ENCODE data around the gene SFMBT1. TPM values are rescaled to one million over a fixed set of nuclear protein-coding genes. Genes with fewer than 3 reads are reported as not detected.
A peak's percentile ranks its signal among the peaks of the same experiment; 100 is the strongest.

Gene SFMBT1
- total RNA-seq, 2 experiments from 2014 or later = 12.9 to 18.1 TPM

- ChIA-PET POLR2A (interaction anchor here (0.7 to 1.4 kb wide), 5 partner anchors 10 to 75 kb away, joined by 3 to 6 read pairs (median 3); no protein-coding TSS in a partner anchor), CTCF (ENCODE audit: unreplicated experiment) (no interaction called here)
- H3K36me3 ChIP-seq (ENCODE audit: insufficient read depth, low read length) = no peaks in the 10 kb centered on the region
- H3K4me1 ChIP-seq (ENCODE audit: insufficient read depth, low read length, poor library complexity, severe bottlenecking) = peaks cover 9% of the 10 kb centered on the region
- no TSS peak for BruUV-seq (replicated peaks)
- TF ChIP-seq CTCF (conservative IDR thresholded peaks at IDR 0.05; ENCODE audit: low read length) (no peak), EZH2phosphoT487 (IDR thresholded peaks at IDR 0.05; ENCODE audit: borderline replicate concordance, low read depth, low read length) (no peak)
- no peaks in the 10 kb centered on the region for H4K20me1 ChIP-seq (ENCODE audit: insufficient read depth, low read length)
- H3K79me2 ChIP-seq (ENCODE audit: insufficient read depth, low read depth, low read length) = no peaks in the 10 kb centered on the region
- H3K27ac ChIP-seq (ENCODE audit: low read depth, low read length, poor library complexity, severe bottlenecking) = no peak overlapping the region
- no peak overlapping the region for H3K4me2 ChIP-seq (ENCODE audit: low read length)
- no peaks in the 10 kb centered on the region for H3K9me3 ChIP-seq (ENCODE audit: low read length)
- intact Hi-C loops (cut with micrococcal nuclease; ENCODE audit: unreplicated experiment) = loop anchor here (10.0 kb wide), 1 partner anchor 113 kb away; the partner anchor contains the start of gene SFMBT1
- H3K4me3 ChIP-seq (ENCODE audit: low read depth, low read length, poor library complexity, severe bottlenecking) = no peak overlapping the region
- no peak overlapping the region for H2AFZ ChIP-seq (ENCODE audit: low read length)
- H3K9me2 ChIP-seq (ENCODE audit: insufficient read depth, low read length) = no peaks in the 10 kb centered on the region
- DNase-seq (ENCODE audit: low spot score) = no peak
These were observed 114.5 kb downstream of the SFMBT1 start for GRCh38 chr3:52931328-52931727.

- H3K36me3 ChIP-seq (ENCODE audit: insufficient read depth, low read length) = no peaks in the 10 kb centered on the region
- peak overlapping the region; percentile 35 for H3K4me2 ChIP-seq (ENCODE audit: low read length)
- H3K9me3 ChIP-seq (ENCODE audit: low read length) = no peaks in the 10 kb centered on the region
- H3K4me1 ChIP-seq (ENCODE audit: insufficient read depth, low read length, poor library complexity, severe bottlenecking) = peaks cover 9% of the 10 kb centered on the region
- POLR2A ChIA-PET = interaction anchor here (1.0 to 1.4 kb wide), 4 partner anchors 22 to 115 kb away, joined by 3 to 6 read pairs (median 4); no protein-coding TSS in a partner anchor
- H3K4me3 ChIP-seq (ENCODE audit: low read depth, low read length, poor library complexity, severe bottlenecking) = no peak overlapping the region
- CTCF ChIA-PET (ENCODE audit: unreplicated experiment) = no interaction called here
- H3K27ac ChIP-seq (ENCODE audit: low read depth, low read length, poor library complexity, severe bottlenecking) = no peak overlapping the region
- no peaks in the 10 kb centered on the region for H3K79me2 ChIP-seq (ENCODE audit: insufficient read depth, low read depth, low read length)
- H2AFZ ChIP-seq (ENCODE audit: low read length) = peak overlapping the region; percentile 6; the same call in 1 of the 2 replicates
- intact Hi-C loops (cut with micrococcal nuclease; ENCODE audit: unreplicated experiment) = loop anchor here (10.0 kb wide), 1 partner anchor 114 kb away; the partner anchor contains the start of gene SFMBT1
- TF ChIP-seq CTCF (conservative IDR thresholded peaks at IDR 0.05; ENCODE audit: low read length) (no peak), EZH2phosphoT487 (IDR thresholded peaks at IDR 0.05; ENCODE audit: borderline replicate concordance, low read depth, low read length) (no peak)
- no peaks in the 10 kb centered on the region for H3K9me2 ChIP-seq (ENCODE audit: insufficient read depth, low read length)
- no peaks in the 10 kb centered on the region for H4K20me1 ChIP-seq (ENCODE audit: insufficient read depth, low read length)
- BruUV-seq (replicated peaks) = no TSS peak
- DNase-seq (ENCODE audit: low spot score) = peak; percentile 18
These were observed 115.1 kb downstream of the SFMBT1 start for GRCh38 chr3:52930748-52931147.

- Histone ChIP-seq H3K4me2 (ENCODE audit: low read length) (no peak overlapping the region), H3K4me3 (ENCODE audit: low read depth, low read length, poor library complexity, severe bottlenecking) (no peak overlapping the region), H2AFZ (ENCODE audit: low read length) (no peak overlapping the region), H4K20me1 (ENCODE audit: insufficient read depth, low read length) (no peaks in the 10 kb centered on the region), H3K36me3 (ENCODE audit: insufficient read depth, low read length) (no peaks in the 10 kb centered on the region), H3K27ac (ENCODE audit: low read depth, low read length, poor library complexity, severe bottlenecking) (no peak overlapping the region), H3K79me2 (ENCODE audit: insufficient read depth, low read depth, low read length) (no peaks in the 10 kb centered on the region), H3K9me3 (ENCODE audit: low read length) (no peaks in the 10 kb centered on the region), H3K4me1 (ENCODE audit: insufficient read depth, low read length, poor library complexity, severe bottlenecking) (peaks cover 15% of the 10 kb centered on the region), H3K9me2 (ENCODE audit: insufficient read depth, low read length) (no peaks in the 10 kb centered on the region)
- no TSS peak for BruUV-seq (replicated peaks)
- intact Hi-C loops (cut with micrococcal nuclease; ENCODE audit: unreplicated experiment) = no loop called here
- CTCF ChIA-PET (ENCODE audit: unreplicated experiment) = no interaction called here
- no peak for TF ChIP-seq EZH2phosphoT487 (IDR thresholded peaks at IDR 0.05; ENCODE audit: borderline replicate concordance, low read depth, low read length)
- TF ChIP-seq CTCF (conservative IDR thresholded peaks at IDR 0.05; ENCODE audit: low read length) = no peak
- DNase-seq (ENCODE audit: low spot score) = no peak
- POLR2A ChIA-PET = interaction anchor here (1.1 to 3.1 kb wide), 2 partner anchors 12 to 30 kb away, joined by 4 to 9 read pairs; partner anchors contain the start of gene STIMATE
These were observed 119.3 kb downstream of the SFMBT1 start for GRCh38 chr3:52926554-52926953.

All from OCI-LY7 (cell line).